ENCODE data around the gene CSNK1G3.

The CSNK1G3 gene

DNA sequence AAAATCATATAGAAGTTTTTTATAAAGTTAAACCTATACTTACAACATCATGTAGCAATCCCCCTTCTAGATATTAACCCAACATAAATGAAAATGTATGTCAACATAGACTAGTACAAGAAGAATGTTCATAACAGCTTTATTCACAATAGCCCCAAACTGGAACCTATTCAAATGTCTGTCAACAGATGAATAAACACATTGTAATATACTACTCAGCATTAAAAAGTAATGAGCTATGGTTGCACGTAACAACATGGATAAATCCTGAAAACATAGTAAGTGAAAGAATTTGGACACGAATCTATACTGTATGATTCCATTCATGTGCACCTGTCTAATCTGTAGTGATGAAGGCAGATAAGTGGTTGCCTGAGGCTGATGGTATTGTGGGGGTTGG, 73.9 kb downstream of the CSNK1G3 start:
- H3K4me3 ChIP-seq (ENCODE audit: low read depth, low read length) = no peak overlapping the region
- TF ChIP-seq, protein P1, sequence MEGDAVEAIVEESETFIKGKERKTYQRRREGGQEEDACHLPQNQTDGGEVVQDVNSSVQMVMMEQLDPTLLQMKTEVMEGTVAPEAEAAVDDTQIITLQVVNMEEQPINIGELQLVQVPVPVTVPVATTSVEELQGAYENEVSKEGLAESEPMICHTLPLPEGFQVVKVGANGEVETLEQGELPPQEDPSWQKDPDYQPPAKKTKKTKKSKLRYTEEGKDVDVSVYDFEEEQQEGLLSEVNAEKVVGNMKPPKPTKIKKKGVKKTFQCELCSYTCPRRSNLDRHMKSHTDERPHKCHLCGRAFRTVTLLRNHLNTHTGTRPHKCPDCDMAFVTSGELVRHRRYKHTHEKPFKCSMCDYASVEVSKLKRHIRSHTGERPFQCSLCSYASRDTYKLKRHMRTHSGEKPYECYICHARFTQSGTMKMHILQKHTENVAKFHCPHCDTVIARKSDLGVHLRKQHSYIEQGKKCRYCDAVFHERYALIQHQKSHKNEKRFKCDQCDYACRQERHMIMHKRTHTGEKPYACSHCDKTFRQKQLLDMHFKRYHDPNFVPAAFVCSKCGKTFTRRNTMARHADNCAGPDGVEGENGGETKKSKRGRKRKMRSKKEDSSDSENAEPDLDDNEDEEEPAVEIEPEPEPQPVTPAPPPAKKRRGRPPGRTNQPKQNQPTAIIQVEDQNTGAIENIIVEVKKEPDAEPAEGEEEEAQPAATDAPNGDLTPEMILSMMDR (IDR thresholded peaks at IDR 0.05; ENCODE audit: borderline replicate concordance, insufficient read depth, low read depth, low read length) = no peak

DNA sequence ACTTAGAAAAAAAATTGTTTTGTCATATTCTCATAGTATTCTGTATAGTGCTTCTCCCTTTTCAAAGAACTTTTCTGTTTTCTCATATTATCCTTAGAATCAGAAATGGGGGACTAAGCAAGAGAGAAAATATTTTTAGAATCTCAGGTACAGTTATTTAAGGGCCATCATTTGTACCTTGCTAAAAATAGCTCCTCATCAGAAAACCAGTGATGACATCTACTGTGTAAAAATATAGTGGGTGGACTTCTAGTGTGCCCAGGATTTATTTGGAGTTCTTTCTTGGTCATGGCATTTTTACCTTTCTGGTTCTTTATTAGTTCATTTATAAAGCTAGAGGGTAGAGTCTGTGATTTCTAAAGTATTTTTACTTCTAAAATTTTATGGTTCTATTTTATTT, 82.5 kb downstream of the CSNK1G3 start:
- no peak overlapping the region for H3K4me3 ChIP-seq (ENCODE audit: low read depth, low read length)
- TF ChIP-seq, protein P1 (IDR thresholded peaks at IDR 0.05; ENCODE audit: borderline replicate concordance, insufficient read depth, low read depth, low read length) = no peak

DNA sequence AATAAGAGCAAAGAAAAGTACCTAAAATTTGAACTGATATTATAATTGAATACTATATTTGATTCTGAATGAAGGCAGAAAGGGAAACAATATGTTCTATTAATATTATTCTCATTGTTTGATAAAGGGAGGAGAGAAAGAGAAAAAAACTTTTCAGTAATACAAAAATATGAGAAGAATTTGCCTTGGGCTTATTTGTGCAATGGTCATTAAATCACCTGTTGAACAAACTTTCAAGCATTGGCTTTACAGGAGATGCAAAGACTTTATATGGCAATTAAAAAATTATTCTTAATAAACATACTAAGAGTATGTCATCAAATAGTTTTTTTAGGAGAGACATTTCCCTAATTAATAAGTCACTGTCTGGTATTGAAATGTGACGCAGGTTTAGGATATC, 85.0 kb downstream of the CSNK1G3 start:
- no peak overlapping the region for H3K4me3 ChIP-seq (ENCODE audit: low read depth, low read length)
- TF ChIP-seq, protein P1 (IDR thresholded peaks at IDR 0.05; ENCODE audit: borderline replicate concordance, insufficient read depth, low read depth, low read length) = no peak

DNA sequence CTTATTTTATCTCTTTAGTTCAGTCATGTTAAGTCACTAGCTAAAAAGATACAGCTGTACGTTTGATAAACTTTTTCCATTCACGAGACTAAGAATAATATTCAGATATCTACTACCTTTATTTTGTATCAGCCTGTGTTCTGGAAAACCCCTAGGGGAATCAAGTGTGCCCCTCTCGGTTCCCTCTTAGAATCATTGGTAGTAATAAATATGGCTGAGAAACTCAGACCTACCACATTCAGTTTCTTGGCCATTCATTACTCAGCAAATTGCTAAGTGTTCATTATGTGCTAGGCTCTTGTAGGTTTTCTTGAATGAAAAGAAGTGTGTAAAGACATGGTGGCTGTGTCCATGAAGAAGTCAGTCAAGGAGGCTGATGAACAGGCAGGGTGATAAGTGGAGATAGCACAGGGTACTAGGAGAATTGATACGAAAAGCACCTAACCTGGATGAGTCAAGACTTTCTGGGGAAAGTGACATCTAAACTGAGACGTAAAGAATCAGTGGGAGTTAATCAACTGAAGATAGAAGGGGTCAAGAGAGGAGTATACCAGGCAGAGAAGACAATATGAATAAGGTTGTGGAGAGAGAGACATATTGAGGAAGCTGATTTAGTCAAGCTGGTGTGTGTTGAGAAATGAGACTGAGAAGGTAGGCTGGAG, 86.2 kb downstream of the CSNK1G3 start:
- H3K4me3 ChIP-seq (ENCODE audit: low read depth, low read length) = no peak overlapping the region
- TF ChIP-seq, protein P1 (IDR thresholded peaks at IDR 0.05; ENCODE audit: borderline replicate concordance, insufficient read depth, low read depth, low read length) = no peak

DNA sequence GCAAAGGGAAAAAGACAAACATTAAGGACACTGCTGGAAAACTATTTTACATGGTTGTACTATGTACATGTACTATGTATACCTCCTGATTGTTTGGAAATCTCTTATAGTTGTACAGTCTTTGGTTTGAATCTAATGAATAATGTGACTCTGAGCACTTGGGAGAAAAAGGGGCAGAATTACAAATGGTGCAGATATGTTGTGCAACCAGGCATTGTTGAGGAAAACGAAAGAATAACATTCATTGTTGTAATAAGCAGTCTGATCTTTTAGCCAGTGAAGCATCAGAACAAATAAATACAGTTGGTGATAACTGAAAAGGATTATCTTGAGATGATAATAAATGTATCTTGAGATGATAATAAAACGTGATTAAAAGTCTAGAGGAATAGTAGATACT, 87.2 kb downstream of the CSNK1G3 start:
- no peak overlapping the region for H3K4me3 ChIP-seq (ENCODE audit: low read depth, low read length)
- TF ChIP-seq, protein P1 (IDR thresholded peaks at IDR 0.05; ENCODE audit: borderline replicate concordance, insufficient read depth, low read depth, low read length) = no peak

DNA sequence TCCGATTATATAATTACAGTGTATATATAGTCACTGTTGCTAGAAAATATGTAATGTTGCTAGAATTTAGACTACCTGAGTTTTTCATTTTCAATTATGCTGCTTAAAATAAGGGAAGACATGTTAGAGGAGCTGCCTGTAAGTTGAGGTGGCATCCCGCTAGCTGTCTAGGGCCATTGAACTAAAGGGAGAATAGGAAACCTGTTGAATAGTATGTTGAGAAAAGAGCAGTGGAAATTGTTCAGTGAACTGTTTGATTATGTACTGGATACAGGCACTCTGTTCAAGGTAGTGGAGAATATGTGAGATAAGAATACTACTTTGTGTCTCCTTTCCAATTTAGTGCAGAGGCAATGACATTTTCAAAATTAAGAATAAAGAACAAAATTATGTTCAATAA, 89.6 kb downstream of the CSNK1G3 start:
- H3K4me3 ChIP-seq (ENCODE audit: low read depth, low read length) = no peak overlapping the region
- TF ChIP-seq, protein P1 (IDR thresholded peaks at IDR 0.05; ENCODE audit: borderline replicate concordance, insufficient read depth, low read depth, low read length) = no peak

DNA sequence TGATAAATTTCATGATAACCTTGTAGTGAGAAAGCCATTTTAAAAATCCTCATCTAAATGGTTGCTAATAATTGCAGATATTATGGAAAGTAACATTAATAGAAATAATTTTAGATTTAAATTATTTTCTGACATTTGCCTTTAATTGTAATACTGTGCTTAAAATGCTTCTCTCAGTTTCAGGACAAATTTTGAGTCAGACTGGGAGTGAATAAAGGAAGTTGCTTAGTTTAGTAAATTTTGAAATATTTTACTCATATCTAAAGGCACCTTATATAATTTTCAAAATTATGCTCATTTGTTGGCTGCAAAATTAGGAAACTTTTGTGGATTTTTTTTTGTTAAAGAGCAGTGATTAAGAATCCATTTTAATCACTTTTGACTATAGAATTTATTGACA, 93.8 kb downstream of the CSNK1G3 start:
- no peak overlapping the region for H3K4me3 ChIP-seq (ENCODE audit: low read depth, low read length)
- TF ChIP-seq, protein P1 (IDR thresholded peaks at IDR 0.05; ENCODE audit: borderline replicate concordance, insufficient read depth, low read depth, low read length) = no peak

Measured in GM12875 (cell line).